Stomach smooth muscle (tissue), 2 donors: ENCODE results near the gene TWSG1.
"Not testable (repeated sequence)": the region's sequence is repeated elsewhere in the genome, so short reads cannot be mapped to it uniquely, and the experiment has no call there.

Source experiments
- H3K27ac ChIP-seq: one replicate; pipeline ENCODE4 v1.7.0; 2013; ENCODE audit warnings: mild to moderate bottlenecking, low read length, inconsistent platforms
- H3K27me3 ChIP-seq, 2 donors: one replicate each; pipeline ENCODE4 v1.7.0; 2013; ENCODE audit warnings: low read length in 2 of 2; ENCODE audit not compliant: insufficient read depth in 2 of 2, control insufficient read depth in 1 of 2
- H3K36me3 ChIP-seq, 2 donors: one replicate each; pipeline ENCODE4 v1.7.0; 2013; ENCODE audit warnings: low read length in 2 of 2; ENCODE audit not compliant: control insufficient read depth in 2 of 2, insufficient read depth in 2 of 2
- H3K4me1 ChIP-seq: one replicate; pipeline ENCODE4 v1.7.0; 2013; ENCODE audit warnings: low read length; ENCODE audit not compliant: control insufficient read depth, insufficient read depth
- H3K4me3 ChIP-seq, 2 donors: one replicate each; pipeline ENCODE4 v1.7.0; 2013; ENCODE audit warnings: low read length in 2 of 2
- H3K9ac ChIP-seq, 2 donors: one replicate each; pipeline ENCODE4 v1.7.0; 2013; ENCODE audit warnings: low read length in 2 of 2, mild to moderate bottlenecking in 1 of 2
- H3K9me3 ChIP-seq, 2 donors: one replicate each; pipeline ENCODE4 v1.7.0; 2013; ENCODE audit warnings: low read length in 2 of 2; ENCODE audit not compliant: control insufficient read depth in 2 of 2
- donor health status: healthy.
- donor health status: Pancreatic carcinoma.

Gene TWSG1

GRCh38 chr18:9386879-9387278 lies 52.3 kb downstream of the TWSG1 start:
- Histone ChIP-seq H3K9me3 (peaks cover 0 to 5% of the 10 kb centered on the region in 2 donors), H3K36me3 (peaks cover 0 to 3% of the 10 kb centered on the region in 2 donors), H3K4me3 (no peak overlapping the region), H3K27ac (no peak overlapping the region), H3K9ac (no peak overlapping the region), H3K4me1 (no peaks in the 10 kb centered on the region), H3K27me3 (no peaks in the 10 kb centered on the region)

GRCh38 chr18:9387891-9388290 lies 53.3 kb downstream of the TWSG1 start:
- H3K27me3 ChIP-seq, result no peaks in the 10 kb centered on the region
- H3K27ac ChIP-seq, result no peak overlapping the region

GRCh38 chr18:9389706-9390105 lies 55.1 kb downstream of the TWSG1 start:
- Histone ChIP-seq H3K9me3 (peaks cover 0 to 5% of the 10 kb centered on the region in 2 donors), H3K27me3 (no peaks in the 10 kb centered on the region), H3K27ac (no peak overlapping the region), H3K4me3 (no peak overlapping the region), H3K36me3 (peaks cover 0 to 5% of the 10 kb centered on the region in 2 donors), H3K4me1 (no peaks in the 10 kb centered on the region), H3K9ac (no peak overlapping the region)

More at GRCh38 chr18:9387891-9388290, 53.3 kb downstream of the TWSG1 start:
- Histone ChIP-seq H3K9ac (no peak overlapping the region), H3K4me1 (no peaks in the 10 kb centered on the region), H3K9me3 (peaks cover 0 to 5% of the 10 kb centered on the region in 2 donors), H3K4me3 (no peak overlapping the region), H3K36me3 (peaks cover 0 to 3% of the 10 kb centered on the region in 2 donors)

GRCh38 chr18:9392726-9393125 lies 58.2 kb downstream of the TWSG1 start:
- H3K9me3 ChIP-seq, result peaks cover 0 to 5% of the 10 kb centered on the region in 2 donors
- H3K27me3 ChIP-seq, result no peaks in the 10 kb centered on the region
- H3K9ac ChIP-seq, result no peak overlapping the region
- peaks cover 4 to 18% of the 10 kb centered on the region in 2 donors for H3K36me3 ChIP-seq
- no peak overlapping the region for H3K27ac ChIP-seq
- no peaks in the 10 kb centered on the region for H3K4me1 ChIP-seq
- H3K4me3 ChIP-seq, result no peak overlapping the region

GRCh38 chr18:9394046-9394445 lies 59.5 kb downstream of the TWSG1 start:
- no peak overlapping the region for H3K27ac ChIP-seq
- peaks cover 0 to 5% of the 10 kb centered on the region in 2 donors for H3K9me3 ChIP-seq
- H3K9ac ChIP-seq, result no peak overlapping the region
- H3K27me3 ChIP-seq, result no peaks in the 10 kb centered on the region
- no peak overlapping the region for H3K4me3 ChIP-seq
- H3K4me1 ChIP-seq, result no peaks in the 10 kb centered on the region
- H3K36me3 ChIP-seq, result peaks cover 6 to 18% of the 10 kb centered on the region in 2 donors

GRCh38 chr18:9400197-9400596 lies 65.6 kb downstream of the TWSG1 start:
- Histone ChIP-seq H3K4me1 (no peaks in the 10 kb centered on the region), H3K9me3 (no peaks in the 10 kb centered on the region), H3K27me3 (no peaks in the 10 kb centered on the region), H3K27ac (no peak overlapping the region), H3K9ac (no peak overlapping the region), H3K36me3 (peaks cover 12% of the 10 kb centered on the region in 2 donors), H3K4me3 (no peak overlapping the region)

- Histone ChIP-seq H3K4me1 (no peaks in the 10 kb centered on the region), H3K9me3 (no peaks in the 10 kb centered on the region), H3K27me3 (no peaks in the 10 kb centered on the region), H3K36me3 (peaks cover 8 to 11% of the 10 kb centered on the region in 2 donors), H3K9ac (no peak overlapping the region), H3K27ac (no peak overlapping the region), H3K4me3 (no peak overlapping the region)
Observed at GRCh38 chr18:9401176-9401575, 66.6 kb downstream of the TWSG1 start.

GRCh38 chr18:9402358-9403007 lies 67.9 kb downstream of the TWSG1 start:
- H3K27ac ChIP-seq, H3K36me3 ChIP-seq, H3K4me1 ChIP-seq, H3K9me3 ChIP-seq, H3K27me3 ChIP-seq, H3K4me3 ChIP-seq, H3K9ac ChIP-seq: not testable (repeated sequence)

- no peak overlapping the region for H3K4me3 ChIP-seq
- peaks cover 3 to 6% of the 10 kb centered on the region in 2 donors for H3K36me3 ChIP-seq
- no peaks in the 10 kb centered on the region for H3K4me1 ChIP-seq
- H3K9ac ChIP-seq, result no peak overlapping the region
- no peaks in the 10 kb centered on the region for H3K27me3 ChIP-seq
- no peaks in the 10 kb centered on the region for H3K9me3 ChIP-seq
- H3K27ac ChIP-seq, result no peak overlapping the region
Observed at GRCh38 chr18:9403795-9404564, 69.4 kb downstream of the TWSG1 start.

GRCh38 chr18:9404565-9405060 lies 70.0 kb downstream of the TWSG1 start:
- no peak overlapping the region for H3K27ac ChIP-seq
- H3K4me1 ChIP-seq, result no peaks in the 10 kb centered on the region
- peaks cover 1 to 6% of the 10 kb centered on the region in 2 donors for H3K36me3 ChIP-seq
- H3K4me3 ChIP-seq, result no peak overlapping the region
- no peaks in the 10 kb centered on the region for H3K27me3 ChIP-seq
- H3K9me3 ChIP-seq, result no peaks in the 10 kb centered on the region
- no peak overlapping the region for H3K9ac ChIP-seq

GRCh38 chr18:9405130-9405529 lies 70.6 kb downstream of the TWSG1 start:
- Histone ChIP-seq H3K4me3 (no peak overlapping the region), H3K27ac (no peak overlapping the region), H3K9me3 (no peaks in the 10 kb centered on the region), H3K4me1 (no peaks in the 10 kb centered on the region), H3K36me3 (peaks cover 0 to 6% of the 10 kb centered on the region in 2 donors), H3K27me3 (no peaks in the 10 kb centered on the region), H3K9ac (no peak overlapping the region)
